ENCODE results near the gene LACRT.
A peak's percentile ranks its signal among the peaks of the same experiment; 100 is the strongest.
"Not testable (repeated sequence)": the region's sequence is repeated elsewhere in the genome, so short reads cannot be mapped to it uniquely, and the experiment has no call there.

LACRT gene, protein sequence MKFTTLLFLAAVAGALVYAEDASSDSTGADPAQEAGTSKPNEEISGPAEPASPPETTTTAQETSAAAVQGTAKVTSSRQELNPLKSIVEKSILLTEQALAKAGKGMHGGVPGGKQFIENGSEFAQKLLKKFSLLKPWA

GRCh38 chr12:54634795-54635194 lies at the start of gene LACRT:
LACRT (minus strand) TSS chr12:54634895; CDS start chr12:54634841, 54 bp downstream.
- no peak for DNase-seq

DNA sequence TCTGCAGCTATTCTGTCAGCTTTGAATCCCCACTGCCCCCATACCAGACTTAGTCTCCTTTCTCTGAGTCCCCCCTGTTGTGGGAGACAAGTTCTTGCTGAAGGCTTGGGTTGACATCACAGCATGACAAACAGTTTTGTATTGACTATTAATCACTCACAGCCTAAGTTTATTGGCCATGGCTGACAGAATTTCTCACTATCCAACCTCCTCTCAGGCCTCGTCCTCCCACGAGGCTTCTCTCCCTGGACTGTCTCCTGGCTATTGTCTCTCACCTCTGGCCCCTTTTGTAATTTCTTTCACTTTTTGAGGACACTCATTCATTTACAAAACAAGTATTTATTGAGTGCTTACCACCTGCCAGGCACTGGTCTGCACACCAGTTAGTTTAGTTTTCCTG lies 48.7 kb upstream of the LACRT start:
- no peak for DNase-seq

DNA sequence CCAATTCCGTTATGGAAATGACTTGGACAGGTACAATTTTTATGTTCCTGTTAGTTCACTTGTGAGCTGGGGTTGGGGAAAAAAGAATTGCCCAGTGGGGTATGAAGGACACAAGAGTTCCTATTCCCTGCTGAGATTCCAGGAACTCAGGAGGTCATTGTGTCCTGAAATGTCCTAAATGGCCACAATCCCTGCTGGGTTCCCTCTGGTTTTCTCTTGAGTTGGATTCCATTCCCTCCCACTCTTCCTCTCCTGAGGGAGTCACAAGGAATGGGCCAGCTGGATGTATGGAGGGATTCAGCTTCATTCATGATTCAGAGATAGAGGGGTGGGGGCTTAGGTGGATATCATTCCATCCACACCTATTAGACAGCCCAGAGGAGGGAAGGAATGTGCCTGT lies 48.0 kb upstream of the LACRT start:
- DNase-seq: no peak

DNA sequence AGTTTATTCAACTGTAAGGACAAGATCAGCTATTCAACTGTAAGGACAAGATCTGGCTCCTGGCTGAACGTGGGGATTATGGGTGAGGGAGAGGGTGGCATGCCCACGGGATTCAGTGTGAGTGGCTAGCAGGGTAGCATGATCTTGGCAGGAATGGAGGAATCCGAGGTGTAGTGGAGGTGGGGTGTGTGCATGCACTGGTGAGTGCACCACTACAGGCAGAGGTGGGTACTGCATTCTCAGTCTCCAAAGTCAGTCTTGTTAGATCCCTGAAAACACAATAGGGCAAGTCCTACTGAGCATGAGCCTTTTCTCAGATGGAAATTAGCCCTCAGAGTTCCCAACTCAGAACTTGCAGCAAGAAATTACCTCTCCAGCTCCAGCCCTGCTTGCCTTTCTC lies 45.7 kb upstream of the LACRT start:
- DNase-seq: peak in 1 of 2 experiments; percentile 8

DNA sequence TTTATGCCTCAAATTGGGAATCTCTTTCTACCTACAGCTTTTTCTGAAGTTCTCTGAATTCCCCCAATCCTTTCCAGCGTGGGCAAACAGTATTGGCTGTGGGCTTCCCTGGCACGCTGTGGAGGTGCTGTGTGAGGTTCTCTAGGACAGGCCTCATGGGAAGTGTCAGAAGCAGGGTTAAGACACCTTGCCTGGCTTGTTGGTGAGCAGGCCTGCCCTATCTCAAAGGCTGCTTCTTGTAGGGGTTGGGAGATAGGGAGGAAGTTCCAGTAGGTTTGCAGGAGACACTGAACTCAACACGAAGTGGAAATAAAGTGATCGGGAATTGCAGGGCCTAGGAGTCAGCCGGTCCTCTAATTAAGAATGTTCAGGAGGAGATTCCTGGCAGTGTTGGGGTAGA lies 43.4 kb upstream of the LACRT start:
- no peak for DNase-seq

GRCh38 chr12:54667945-54668344 lies 33.2 kb upstream of the LACRT start:
- no peak for DNase-seq

GRCh38 chr12:54666008-54666407 lies 31.3 kb upstream of the LACRT start:
- no peak for DNase-seq

DNA sequence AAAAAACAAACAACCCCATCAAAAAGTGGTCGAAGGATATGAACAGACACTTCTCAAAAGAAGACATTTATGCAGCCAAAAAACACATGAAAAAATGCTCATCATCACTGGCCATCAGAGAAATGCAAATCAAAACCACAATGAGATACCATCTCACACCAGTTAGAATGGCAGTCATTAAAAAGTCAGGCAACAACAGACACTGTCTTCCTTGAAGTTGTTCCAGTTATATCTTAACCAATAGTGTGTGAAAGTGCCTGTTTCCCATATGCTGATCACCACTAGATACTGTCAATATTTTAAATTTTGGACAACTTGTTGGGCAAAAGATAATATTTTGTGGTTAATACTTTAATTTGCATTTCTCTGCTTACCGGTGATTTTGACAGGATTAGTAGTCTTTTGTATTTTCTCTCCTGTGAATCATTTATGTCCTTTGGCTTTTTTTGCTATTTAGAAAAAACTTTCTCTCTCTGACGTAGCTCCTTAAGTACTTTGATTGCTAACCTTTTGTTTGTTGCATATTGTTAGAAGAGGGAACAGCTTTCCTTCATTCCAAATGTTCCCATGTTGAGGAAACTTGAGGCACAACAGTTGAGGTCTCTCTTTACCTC lies 30.4 kb upstream of the LACRT start:
- DNase-seq: not testable (repeated sequence)

- no peak for DNase-seq
Observed at GRCh38 chr12:54663603-54664002, 28.9 kb upstream of the LACRT start.

DNA sequence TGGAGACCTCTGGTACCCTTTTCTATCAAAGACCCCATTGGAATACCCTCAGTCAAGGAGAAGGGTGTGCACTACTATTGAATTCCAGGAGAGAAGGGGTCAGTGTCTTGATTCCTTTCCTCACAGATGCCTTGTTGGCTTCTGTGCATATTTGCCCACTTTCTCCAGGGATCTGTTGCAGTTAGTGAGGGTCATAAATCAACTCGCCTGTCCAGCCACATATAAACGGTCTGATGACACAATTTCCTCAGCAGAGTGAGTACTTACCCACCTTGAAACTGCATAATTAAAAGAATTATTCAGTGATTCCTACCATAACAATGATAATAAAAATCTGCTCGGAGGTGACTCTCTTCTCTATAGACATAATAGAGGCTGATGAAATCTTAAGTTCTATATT lies 27.3 kb upstream of the LACRT start:
- no peak for DNase-seq

- no peak for DNase-seq
Observed at GRCh38 chr12:54661048-54661447, 26.4 kb upstream of the LACRT start.

DNA sequence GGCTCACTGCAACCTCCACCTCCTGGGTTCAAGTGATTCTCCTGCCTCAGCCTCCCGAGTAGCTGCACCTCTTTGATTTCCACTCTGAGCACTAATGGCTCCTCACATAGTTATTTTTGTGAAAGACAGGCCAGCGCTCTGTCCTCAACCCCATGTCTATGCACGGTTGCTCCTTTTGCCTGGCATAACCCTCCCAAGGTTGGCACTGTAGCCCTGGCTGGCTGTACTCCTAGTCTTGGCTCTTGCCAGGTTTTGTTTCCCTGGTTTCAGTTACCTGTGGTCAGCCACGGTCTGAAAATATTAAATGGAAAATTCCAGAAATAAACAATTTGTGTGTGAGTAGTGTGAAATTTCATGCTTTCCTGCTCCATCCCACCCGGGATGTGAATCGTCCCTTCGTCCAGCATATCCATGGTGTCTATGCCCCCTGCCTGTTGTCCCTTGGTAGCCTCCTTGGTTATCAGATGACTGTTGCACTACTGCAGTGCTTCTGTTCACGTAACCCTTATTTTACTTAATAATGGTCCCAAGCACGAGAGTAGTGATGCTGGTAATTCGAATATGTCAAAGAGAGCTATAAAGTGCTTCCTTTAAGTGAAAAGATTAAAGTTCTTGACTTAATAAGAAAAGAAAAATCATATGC lies 25.7 kb upstream of the LACRT start:
- no peak for DNase-seq

- peak in 1 of 2 experiments; percentile 18 for DNase-seq
Observed at GRCh38 chr12:54658306-54659264, 23.9 kb upstream of the LACRT start.

- DNase-seq: no peak
Observed at GRCh38 chr12:54657105-54657607, 22.5 kb upstream of the LACRT start.

GRCh38 chr12:54654926-54655325 lies 20.2 kb upstream of the LACRT start:
- no peak for DNase-seq

DNA sequence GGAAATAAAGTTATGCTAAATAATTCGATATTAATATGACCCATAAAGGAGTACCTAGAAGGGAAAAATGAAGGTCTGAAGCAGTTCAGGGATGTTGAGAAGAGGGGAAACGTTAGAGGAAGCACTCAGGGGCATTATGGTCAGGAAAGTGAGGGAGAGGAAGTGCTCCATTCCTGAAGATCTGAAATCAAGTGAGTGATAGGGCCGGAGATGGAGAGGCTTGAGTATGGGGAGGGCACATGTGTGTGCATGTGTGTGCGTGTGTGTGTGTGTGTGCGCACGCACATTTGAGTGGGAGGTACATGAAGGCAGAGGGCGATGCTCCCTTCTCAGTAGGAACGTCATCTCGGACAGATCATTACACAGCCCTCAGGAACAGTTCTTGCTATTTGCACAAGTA lies 18.3 kb upstream of the LACRT start:
- no peak for DNase-seq

DNA sequence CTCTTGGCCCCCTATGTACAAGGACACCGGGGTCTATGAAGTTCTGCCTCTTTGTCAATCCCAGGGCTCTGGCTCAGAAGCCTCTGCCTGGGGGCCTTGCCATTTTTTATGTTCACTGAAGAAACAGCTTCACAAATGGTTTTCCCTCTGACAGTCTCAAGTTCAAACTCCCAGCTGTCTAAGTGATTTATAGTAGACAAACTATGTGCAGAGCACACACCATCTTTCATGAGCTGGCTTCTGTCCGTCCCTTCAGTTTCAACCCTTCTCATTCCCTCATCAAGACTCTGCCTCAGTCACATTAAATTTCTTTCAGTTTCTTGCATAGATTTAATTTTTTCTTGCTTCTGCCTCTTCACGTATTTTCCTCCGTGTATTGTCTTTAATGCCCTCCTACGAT lies 16.2 kb upstream of the LACRT start:
- DNase-seq: no peak

GRCh38 chr12:54650409-54650808 lies 15.7 kb upstream of the LACRT start:
- DNase-seq: no peak

DNA sequence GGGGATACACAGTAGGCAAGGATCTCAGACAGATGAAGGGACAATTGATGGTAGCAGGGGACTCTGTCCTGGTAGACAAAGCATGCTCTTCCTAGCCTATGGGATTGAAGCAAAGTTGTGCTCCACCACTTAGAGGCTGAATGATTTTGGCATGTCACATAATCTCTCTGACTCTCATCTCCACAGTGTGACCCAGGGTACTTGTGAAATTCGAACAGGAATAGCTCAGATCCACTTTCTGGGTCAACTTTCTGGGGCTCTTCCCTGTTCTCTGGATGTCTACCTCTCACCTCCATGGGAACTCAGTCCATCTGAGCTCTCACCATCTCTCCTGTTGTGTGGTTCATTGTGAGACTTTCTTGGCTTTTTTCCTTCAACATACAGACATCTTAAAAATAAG lies 15.1 kb upstream of the LACRT start:
- DNase-seq: no peak

DNA sequence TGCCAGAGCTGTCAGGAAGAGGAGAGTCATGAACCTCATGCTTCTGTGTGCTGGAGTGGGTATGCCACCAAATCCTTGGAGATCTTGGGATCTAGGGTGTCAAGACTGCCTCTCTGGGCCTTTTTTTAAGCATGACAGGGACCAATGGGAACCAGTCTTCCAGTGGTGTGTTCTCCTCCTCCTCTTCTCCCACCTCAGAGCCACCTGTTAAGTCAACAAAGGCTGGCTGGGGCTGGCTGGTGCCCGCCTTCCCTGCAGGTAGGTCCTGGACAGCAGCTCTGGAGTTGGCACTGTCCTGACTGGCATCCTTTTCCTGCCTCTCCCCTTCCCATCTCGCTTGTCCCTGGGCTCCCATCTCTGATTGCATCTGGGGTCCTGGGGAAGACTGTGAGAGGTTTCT lies 13.6 kb upstream of the LACRT start, which contains the start of gene DCD:
DCD (minus strand) TSS at position 101 of the 400 bp plus-strand sequence; CDS start at position 39, 62 bp downstream.
- DNase-seq: no peak

DNA sequence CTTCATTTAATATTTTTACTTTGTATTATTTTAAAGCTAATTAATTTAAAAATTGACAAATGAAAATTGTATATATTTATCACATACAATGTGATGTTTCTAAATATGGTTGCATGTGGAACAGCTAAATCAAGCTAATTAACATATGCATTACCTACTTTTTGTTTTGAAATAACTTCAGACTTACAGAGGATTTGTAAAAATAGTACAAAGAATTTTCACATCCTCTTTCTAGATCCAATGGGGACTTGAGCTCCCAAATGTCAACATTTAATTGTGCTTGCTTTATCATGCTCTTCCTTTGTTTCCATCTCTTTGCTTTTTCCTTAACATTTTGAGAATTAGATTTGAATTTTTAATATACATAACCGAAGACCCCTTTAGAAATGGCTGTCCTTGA lies 6.9 kb upstream of the LACRT start:
- no peak for DNase-seq

DNA sequence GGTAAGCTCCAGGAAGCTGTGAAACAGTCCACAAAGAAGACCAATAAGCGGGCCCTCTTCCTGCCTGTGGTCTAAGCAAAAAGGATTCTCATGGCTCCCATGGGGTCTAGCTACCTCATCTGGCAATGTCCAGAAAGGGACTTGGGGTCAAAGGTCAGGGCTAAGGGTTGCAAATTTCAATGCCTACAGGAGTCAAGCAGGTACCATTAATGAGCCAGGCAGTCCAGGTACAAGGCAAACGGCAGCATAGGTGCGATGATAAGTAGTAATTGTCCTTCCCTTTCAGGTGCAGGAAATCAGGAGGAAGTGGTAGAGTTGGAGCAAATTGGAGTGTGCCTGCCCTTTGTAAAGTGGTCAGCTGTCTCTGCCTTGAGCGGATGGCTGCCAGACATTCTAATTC lies 6.4 kb upstream of the LACRT start:
- no peak for DNase-seq

DNA sequence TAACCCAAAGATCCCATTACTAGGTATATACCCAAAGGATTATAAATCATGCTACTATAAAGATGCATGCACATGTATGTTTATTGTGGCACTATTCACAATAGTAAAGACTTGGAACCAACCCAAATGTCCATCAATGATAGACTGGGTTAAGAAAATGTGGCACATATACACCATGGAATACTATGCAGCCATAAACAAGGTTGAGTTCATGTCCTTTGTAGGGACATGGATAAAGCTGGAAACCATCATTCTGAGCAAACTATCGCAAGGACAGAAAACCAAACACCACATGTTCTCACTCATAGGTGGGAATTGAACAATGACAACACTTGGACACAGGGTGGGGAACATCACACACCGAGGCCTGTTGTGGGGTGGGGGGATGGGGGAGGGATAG lies 4.4 kb upstream of the LACRT start:
- DNase-seq: not testable (repeated sequence)
